Astrocyte (in vitro differentiated cells and primary cell): ENCODE measurements around the gene CERS6. TPM values are rescaled to one million over a fixed set of nuclear protein-coding genes. Genes with fewer than 3 reads are reported as not detected.

Source experiments
- DNase-seq: peaks from one replicate; pipeline ENCODE4 v3.0.0-alpha.2; 2010; ENCODE audit warnings: low read depth
- FAIRE-seq: peaks from 2 replicates; lab custom pipeline; 2011; peaks lifted over from hg19 to GRCh38; lab: Jason Lieb, UNC
- H2AFZ ChIP-seq: 2 replicates; pipeline ENCODE4 v1.6.0; 2012; ENCODE audit warnings: low read depth, low read length, inconsistent platforms
- H3K27ac ChIP-seq: 2 replicates; pipeline ENCODE4 v1.5.1; 2011; ENCODE audit warnings: low read depth, low read length, inconsistent platforms
- H3K27me3 ChIP-seq: 2 replicates; pipeline ENCODE4 v1.6.0; 2011; ENCODE audit warnings: low read length, inconsistent platforms; ENCODE audit not compliant: insufficient read depth
- H3K36me3 ChIP-seq: 2 replicates; pipeline ENCODE4 v1.5.1; 2011; ENCODE audit warnings: low read length, inconsistent platforms; ENCODE audit not compliant: insufficient read depth
- H3K4me1 ChIP-seq: 2 replicates; pipeline ENCODE4 v1.5.1; 2011; ENCODE audit warnings: low read length, inconsistent platforms; ENCODE audit not compliant: insufficient read depth
- H3K4me2 ChIP-seq: 2 replicates; pipeline ENCODE4 v1.6.0; 2012; ENCODE audit warnings: low read length, inconsistent platforms
- H3K4me3 ChIP-seq: 2 replicates; pipeline ENCODE4 v1.5.1; 2011; ENCODE audit warnings: low read depth, mild to moderate bottlenecking, low read length, inconsistent platforms; ENCODE audit not compliant: insufficient read depth
- H3K79me2 ChIP-seq: 2 replicates; pipeline ENCODE4 v1.6.0; 2012; ENCODE audit warnings: mild to moderate bottlenecking, low read length, inconsistent platforms; ENCODE audit not compliant: insufficient read depth
- H3K9ac ChIP-seq: 2 replicates; pipeline ENCODE4 v1.6.0; 2012; ENCODE audit warnings: mild to moderate bottlenecking, low read length, inconsistent platforms
- H3K9me3 ChIP-seq: 2 replicates; pipeline ENCODE4 v1.5.1; 2012; ENCODE audit warnings: low read depth, mild to moderate bottlenecking, low read length, inconsistent platforms; ENCODE audit not compliant: insufficient read depth
- H4K20me1 ChIP-seq: 2 replicates; pipeline ENCODE4 v1.6.0; 2012; ENCODE audit warnings: low read length, inconsistent platforms; ENCODE audit not compliant: insufficient read depth
- H3K27ac Mint-ChIP-seq: one replicate; pipeline ENCODE4 v1.8.0; 2021; ENCODE audit warnings: mild to moderate bottlenecking, mixed read lengths; ENCODE audit not compliant: unreplicated experiment
- H3K27me3 Mint-ChIP-seq: one replicate; pipeline ENCODE4 v1.8.0; 2021; ENCODE audit warnings: low read depth, mixed read lengths; ENCODE audit not compliant: unreplicated experiment
- H3K36me3 Mint-ChIP-seq: one replicate; pipeline ENCODE4 v1.8.0; 2021; ENCODE audit warnings: low read depth, mixed read lengths; ENCODE audit not compliant: unreplicated experiment
- H3K4me1 Mint-ChIP-seq: one replicate; pipeline ENCODE4 v1.8.0; 2021; ENCODE audit warnings: low read depth, mixed read lengths; ENCODE audit not compliant: unreplicated experiment
- H3K4me3 Mint-ChIP-seq: one replicate; pipeline ENCODE4 v1.8.0; 2021; ENCODE audit warnings: mild to moderate bottlenecking, moderate library complexity, mixed read lengths; ENCODE audit not compliant: unreplicated experiment
- H3K9me3 Mint-ChIP-seq: one replicate; pipeline ENCODE4 v1.8.0; 2021; ENCODE audit warnings: mild to moderate bottlenecking, mixed read lengths; ENCODE audit not compliant: unreplicated experiment
- EZH2 ChIP-seq: IDR thresholded peaks from 2 replicates; pipeline ENCODE4 v1.6.1; 2012; ENCODE audit warnings: mild to moderate bottlenecking, low read length, inconsistent platforms; ENCODE audit not compliant: insufficient read depth
- total RNA-seq: library from RNA; stranded (reverse); gene quantifications from 2 replicates; pipeline ENCODE4 v1.2.1, GENCODE V29; 2021
- TF ChIP-seq, protein P1 (sequence below): IDR thresholded peaks from 2 replicates; pipeline ENCODE4 v1.5.1; 2011; ENCODE audit warnings: low read depth, mild to moderate bottlenecking, inconsistent platforms, low read length, moderate library complexity; ENCODE audit not compliant: insufficient read depth

The CERS6 gene
- total RNA-seq, 1 donor from 2014 or later: 23.4 TPM

DNA sequence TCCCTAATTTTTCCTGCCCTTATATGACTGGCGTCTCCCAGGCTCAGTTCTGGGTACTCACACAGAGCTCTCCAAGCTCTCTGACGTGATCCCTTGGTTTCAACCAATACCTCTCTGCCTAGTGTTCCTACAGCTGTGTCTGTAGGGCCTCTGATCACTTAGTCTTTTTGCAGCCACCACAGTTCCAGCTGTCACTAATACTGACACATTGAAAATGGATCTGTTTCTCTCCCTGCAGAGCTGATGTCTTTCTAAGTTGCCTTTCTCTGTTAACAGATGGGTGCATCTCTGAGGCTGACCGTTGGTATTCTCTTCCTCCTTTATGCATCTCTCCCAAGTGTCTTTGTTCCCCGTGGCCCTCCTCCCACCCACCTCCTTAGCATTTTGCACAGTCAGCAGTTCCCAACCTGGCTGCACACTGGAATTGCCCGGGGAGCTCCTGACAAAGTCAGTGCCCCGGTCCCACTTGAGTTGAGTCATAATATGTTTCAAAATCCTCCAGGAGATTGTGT lies 62.5 kb downstream of the CERS6 start:
- Mint-ChIP-seq H3K4me3 (peak overlapping the region; percentile 46), H3K9me3 (no peaks in the 10 kb centered on the region), H3K4me1 (peaks cover 48% of the 10 kb centered on the region), H3K27me3 (no peaks in the 10 kb centered on the region), H3K27ac (peak overlapping the region; percentile 78), H3K36me3 (no peaks in the 10 kb centered on the region)
- H3K27me3 ChIP-seq: no peaks in the 10 kb centered on the region
- no peak overlapping the region for H2AFZ ChIP-seq
- no peak overlapping the region for H3K27ac ChIP-seq
- peak; percentile 73 for DNase-seq
- H3K4me1 ChIP-seq: peaks cover 22% of the 10 kb centered on the region
- peaks cover 5% of the 10 kb centered on the region for H4K20me1 ChIP-seq
- FAIRE-seq: no peak
- H3K9me3 ChIP-seq: no peaks in the 10 kb centered on the region
- no peak overlapping the region for H3K9ac ChIP-seq
- H3K4me2 ChIP-seq: peak overlapping the region; percentile 37
- H3K4me3 ChIP-seq: no peak overlapping the region
- TF ChIP-seq, protein P1, sequence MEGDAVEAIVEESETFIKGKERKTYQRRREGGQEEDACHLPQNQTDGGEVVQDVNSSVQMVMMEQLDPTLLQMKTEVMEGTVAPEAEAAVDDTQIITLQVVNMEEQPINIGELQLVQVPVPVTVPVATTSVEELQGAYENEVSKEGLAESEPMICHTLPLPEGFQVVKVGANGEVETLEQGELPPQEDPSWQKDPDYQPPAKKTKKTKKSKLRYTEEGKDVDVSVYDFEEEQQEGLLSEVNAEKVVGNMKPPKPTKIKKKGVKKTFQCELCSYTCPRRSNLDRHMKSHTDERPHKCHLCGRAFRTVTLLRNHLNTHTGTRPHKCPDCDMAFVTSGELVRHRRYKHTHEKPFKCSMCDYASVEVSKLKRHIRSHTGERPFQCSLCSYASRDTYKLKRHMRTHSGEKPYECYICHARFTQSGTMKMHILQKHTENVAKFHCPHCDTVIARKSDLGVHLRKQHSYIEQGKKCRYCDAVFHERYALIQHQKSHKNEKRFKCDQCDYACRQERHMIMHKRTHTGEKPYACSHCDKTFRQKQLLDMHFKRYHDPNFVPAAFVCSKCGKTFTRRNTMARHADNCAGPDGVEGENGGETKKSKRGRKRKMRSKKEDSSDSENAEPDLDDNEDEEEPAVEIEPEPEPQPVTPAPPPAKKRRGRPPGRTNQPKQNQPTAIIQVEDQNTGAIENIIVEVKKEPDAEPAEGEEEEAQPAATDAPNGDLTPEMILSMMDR: no peak
- no peak for TF ChIP-seq EZH2
- no peaks in the 10 kb centered on the region for H3K79me2 ChIP-seq
- H3K36me3 ChIP-seq: no peaks in the 10 kb centered on the region

DNA sequence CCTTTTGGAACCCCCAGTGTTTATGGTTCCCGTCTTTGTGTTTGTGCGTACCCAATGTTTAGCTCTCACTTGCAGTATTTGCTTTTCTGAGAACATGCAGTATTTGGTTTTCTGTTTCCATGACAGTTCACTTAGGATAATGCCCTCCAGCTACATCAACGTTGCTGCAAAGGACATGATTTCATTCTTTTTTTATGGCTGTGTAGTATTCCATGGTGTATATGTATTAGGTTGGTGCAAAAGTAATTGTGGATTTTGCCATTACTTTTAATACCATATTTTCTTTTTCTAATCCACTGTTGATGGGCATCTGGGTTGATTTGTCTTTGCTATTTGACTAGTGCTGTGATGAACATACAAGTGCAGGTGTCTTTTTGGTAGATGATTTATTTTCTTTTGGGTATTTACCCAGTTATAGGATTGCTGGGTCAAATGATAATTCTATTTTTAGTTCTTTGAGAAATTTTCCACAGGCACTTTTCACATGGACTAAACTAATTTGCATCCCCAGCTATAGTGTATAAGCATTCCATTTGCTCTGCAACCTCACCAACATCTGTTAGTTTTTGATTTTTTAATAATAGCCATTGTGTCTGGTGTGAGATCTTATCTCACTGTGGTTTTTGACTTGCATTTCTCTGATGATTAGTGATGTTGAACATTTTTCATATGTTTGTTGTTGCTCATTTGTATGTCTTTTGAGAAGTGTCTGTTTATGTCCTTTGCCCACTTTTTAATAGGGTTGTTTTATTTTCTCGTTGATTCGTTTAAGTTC lies 63.6 kb downstream of the CERS6 start:
- FAIRE-seq (no peak), DNase-seq (peak; percentile 65)
- Mint-ChIP-seq H3K9me3 (no peaks in the 10 kb centered on the region), H3K27me3 (no peaks in the 10 kb centered on the region), H3K27ac (no peak overlapping the region), H3K36me3 (no peaks in the 10 kb centered on the region), H3K4me3 (no peak overlapping the region), H3K4me1 (peaks cover 45% of the 10 kb centered on the region)
- no peak overlapping the region for H3K4me3 ChIP-seq
- no peak overlapping the region for H3K9ac ChIP-seq
- TF ChIP-seq, protein P1: no peak
- TF ChIP-seq EZH2: no peak
- no peak overlapping the region for H3K4me2 ChIP-seq
- peaks cover 22% of the 10 kb centered on the region for H3K4me1 ChIP-seq
- H4K20me1 ChIP-seq: peaks cover 5% of the 10 kb centered on the region
- H3K27ac ChIP-seq: no peak overlapping the region
- H3K79me2 ChIP-seq: no peaks in the 10 kb centered on the region
- no peaks in the 10 kb centered on the region for H3K27me3 ChIP-seq
- H3K36me3 ChIP-seq: no peaks in the 10 kb centered on the region
- no peaks in the 10 kb centered on the region for H3K9me3 ChIP-seq
- no peak overlapping the region for H2AFZ ChIP-seq
